Caco-2 (cell line): ENCODE measurements around the gene C4orf36. TPM values are rescaled to one million over a fixed set of nuclear protein-coding genes. Genes with fewer than 3 reads are reported as not detected.

Experiments used
- BruUV-seq: library from RNA; stranded (reverse); fragments of 400-500 nt; replicated peaks from 2 replicates; lab custom pipeline; 2021; lab: Mats Ljungman, UMichigan
- CTCF ChIA-PET: fragments of 300-600 bp; sonication (Branson Sonifier 250); formaldehyde crosslinking; loops from one replicate; lab custom pipeline; 2022; ENCODE audit warnings: antibody characterized with exemption; lab: Charles Lee
- POLR2A ChIA-PET: fragments of 300-600 bp; sonication (Branson Sonifier 250); formaldehyde crosslinking; loops from one replicate; lab custom pipeline; 2022; ENCODE audit warnings: antibody characterized with exemption; lab: Charles Lee
- DNase-seq, 2 experiments: peaks; one replicate each; pipeline versions ENCODE4 v3.0.0 to v3.0.0-alpha.2; 2020 to 2022
- H3K27me3 ChIP-seq: replicated peaks from 2 replicates; pipeline ENCODE4 v1.6.0; 2011; ENCODE audit warnings: low read length; ENCODE audit not compliant: control insufficient read depth, insufficient read depth
- H3K36me3 ChIP-seq: 2 replicates; pipeline ENCODE4 v1.5.1; 2011; ENCODE audit warnings: low read length; ENCODE audit not compliant: control insufficient read depth, insufficient read depth
- H3K4me1 ChIP-seq: fragments of 250-450 bp; sonication (Bioruptor Pico); 2 replicates; pipeline ENCODE4 v1.5.1; 2020; ENCODE audit warnings: mild to moderate bottlenecking
- H3K4me3 ChIP-seq: 2 replicates; pipeline ENCODE4 v1.5.1; 2011; ENCODE audit warnings: low read depth, mild to moderate bottlenecking, control low read depth, low read length
- H3K9me3 ChIP-seq: fragments of 250-450 bp; sonication (Bioruptor Pico); 2 replicates; pipeline ENCODE4 v1.5.1; 2020; ENCODE audit warnings: mild to moderate bottlenecking, moderate library complexity
- H3K27ac Mint-ChIP-seq: one replicate; pipeline ENCODE4 v1.8.0; 2022; ENCODE audit warnings: mixed read lengths; ENCODE audit not compliant: unreplicated experiment
- H3K27me3 Mint-ChIP-seq: one replicate; pipeline ENCODE4 v1.8.0; 2022; ENCODE audit warnings: mixed read lengths; ENCODE audit not compliant: insufficient read depth, unreplicated experiment
- H3K36me3 Mint-ChIP-seq: one replicate; pipeline ENCODE4 v1.8.0; 2022; ENCODE audit warnings: mild to moderate bottlenecking, mixed read lengths; ENCODE audit not compliant: insufficient read depth, unreplicated experiment
- H3K4me1 Mint-ChIP-seq: one replicate; pipeline ENCODE4 v1.8.0; 2022; ENCODE audit warnings: low read depth, mixed read lengths; ENCODE audit not compliant: unreplicated experiment
- H3K4me3 Mint-ChIP-seq: one replicate; pipeline ENCODE4 v1.8.0; 2022; ENCODE audit warnings: mild to moderate bottlenecking, moderate library complexity, mixed read lengths; ENCODE audit not compliant: unreplicated experiment
- H3K9me3 Mint-ChIP-seq: one replicate; pipeline ENCODE4 v1.8.0; 2022; ENCODE audit warnings: mixed read lengths; ENCODE audit not compliant: unreplicated experiment
- CTCF ChIP-seq, 2 experiments: fragments of 200-600 bp in 1 of 2; IDR thresholded peaks; 1 replicate in 1 of 2; 2 replicates in 1 of 2; pipeline versions ENCODE4 v1.5.1 to v1.8.0; 2011 to 2022; ENCODE audit warnings: antibody characterized with exemption in 1 of 2, control low read depth in 1 of 2, inconsistent platforms in 1 of 2, low read depth in 1 of 2, low read length in 1 of 2, mild to moderate bottlenecking in 1 of 2, moderate library complexity in 1 of 2; ENCODE audit not compliant: insufficient read depth in 1 of 2, severe bottlenecking in 1 of 2, unreplicated experiment in 1 of 2
- intact Hi-C: fragments of 100-400 bp; cut with micrococcal nuclease; formaldehyde crosslinking; loops from one replicate; pipeline ENCODE4 v1.10.0; 2022; ENCODE audit not compliant: unreplicated experiment
- total RNA-seq: library from RNA; stranded (reverse); gene quantifications from 2 replicates; pipeline ENCODE4 v1.2.3, GENCODE V29; 2022

C4orf36 gene
- total RNA-seq, 1 experiment from 2014 or later: 2.2 TPM

GRCh38 chr4:86935853-86936733 is 43.9 kb upstream of the C4orf36 start:
- no peak for TF ChIP-seq CTCF (IDR thresholded peaks at IDR 0.05; ENCODE audit: insufficient read depth in 1 of 2, low read depth in 1 of 2, low read length in 1 of 2, severe bottlenecking in 1 of 2, unreplicated experiment in 1 of 2)
- peak; percentile 66 to 74 for DNase-seq
- CTCF ChIA-PET: interaction anchor here (1.6 to 2.9 kb wide), 4 partner anchors 14 to 157 kb away, joined by 9 to 17 read pairs (median 12); no protein-coding TSS in a partner anchor
- no peaks in the 10 kb centered on the region for H3K27me3 ChIP-seq
- TSS peak; percentile 65 for BruUV-seq
- peak overlapping the region; percentile 89 for H3K27ac Mint-ChIP-seq
- no peaks in the 10 kb centered on the region for H3K36me3 ChIP-seq
- peak overlapping the region; percentile 91 for H3K4me3 Mint-ChIP-seq
- peaks cover 16% of the 10 kb centered on the region for H3K4me1 Mint-ChIP-seq
- H3K4me3 ChIP-seq: peak overlapping the region; percentile 84
- intact Hi-C loops: loop anchor here (1.0 to 2.0 kb wide), 4 partner anchors 37 to 157 kb away; no protein-coding TSS in a partner anchor
- H3K9me3 Mint-ChIP-seq: no peaks in the 10 kb centered on the region
- POLR2A ChIA-PET: interaction anchor here (1.0 to 2.7 kb wide), 5 partner anchors 14 to 79 kb away, joined by 3 to 38 read pairs (median 5); no protein-coding TSS in a partner anchor
- no peaks in the 10 kb centered on the region for H3K9me3 ChIP-seq
- no peaks in the 10 kb centered on the region for H3K27me3 Mint-ChIP-seq
- peaks cover 6% of the 10 kb centered on the region for H3K36me3 Mint-ChIP-seq
- H3K4me1 ChIP-seq: peaks cover 22% of the 10 kb centered on the region

GRCh38 chr4:86935566-86935852 is 43.3 kb upstream of the C4orf36 start:
- no peaks in the 10 kb centered on the region for H3K36me3 ChIP-seq
- peak overlapping the region; percentile 89 for H3K27ac Mint-ChIP-seq
- H3K4me1 Mint-ChIP-seq: peaks cover 20% of the 10 kb centered on the region
- H3K4me1 ChIP-seq: peaks cover 22% of the 10 kb centered on the region
- H3K4me3 ChIP-seq: peak overlapping the region; percentile 84
- DNase-seq: peak in 1 of 2 experiments; percentile 38
- CTCF ChIA-PET: interaction anchor here (1.6 to 2.9 kb wide), 4 partner anchors 13 to 158 kb away, joined by 9 to 17 read pairs (median 12); no protein-coding TSS in a partner anchor
- H3K36me3 Mint-ChIP-seq: peaks cover 9% of the 10 kb centered on the region
- no peaks in the 10 kb centered on the region for H3K9me3 ChIP-seq
- no peaks in the 10 kb centered on the region for H3K9me3 Mint-ChIP-seq
- no peaks in the 10 kb centered on the region for H3K27me3 Mint-ChIP-seq
- TF ChIP-seq CTCF (IDR thresholded peaks at IDR 0.05; ENCODE audit: insufficient read depth in 1 of 2, low read depth in 1 of 2, low read length in 1 of 2, severe bottlenecking in 1 of 2, unreplicated experiment in 1 of 2): no peak
- no peaks in the 10 kb centered on the region for H3K27me3 ChIP-seq
- H3K4me3 Mint-ChIP-seq: peak overlapping the region; percentile 91
- intact Hi-C loops: loop anchor here (2.0 kb wide), 1 partner anchor 37 kb away; no protein-coding TSS in a partner anchor
- POLR2A ChIA-PET: interaction anchor here (1.4 to 2.7 kb wide), 4 partner anchors 9 to 79 kb away, joined by 3 to 38 read pairs (median 8); no protein-coding TSS in a partner anchor
- BruUV-seq: TSS peak; percentile 53
